Endothelial cell of umbilical vein (primary cell): ENCODE data around the gene ZNF423. TPM values are rescaled to one million over a fixed set of nuclear protein-coding genes. Genes with fewer than 3 reads are reported as not detected.

ENCODE experiments used
- BruUV-seq: library from RNA; stranded (reverse); fragments of 400-500 nt; replicated peaks from 2 replicates; lab custom pipeline; 2021; lab: Mats Ljungman, UMichigan
- CTCF ChIA-PET: fragments of 300-600, 350-600 bp; sonication (Branson Sonifier 250); formaldehyde crosslinking; loops from one replicate; lab custom pipeline; 2021; ENCODE audit warnings: antibody characterized with exemption, inconsistent platforms; lab: Charles Lee
- POLR2A ChIA-PET: fragments of 300-600, 350-600 bp; sonication (Branson Sonifier 250); formaldehyde crosslinking; loops from one replicate; lab custom pipeline; 2021; ENCODE audit warnings: antibody characterized with exemption, inconsistent platforms; lab: Charles Lee
- DNase-seq: peaks from one replicate; pipeline ENCODE4 v3.0.0-alpha.2; 2011; ENCODE audit warnings: low read depth, low spot score
- FAIRE-seq: peaks from 2 replicates; lab custom pipeline; 2011; peaks lifted over from hg19 to GRCh38; lab: Jason Lieb, UNC
- H2AFZ ChIP-seq: 2 replicates; pipeline ENCODE4 v1.6.0; 2012; ENCODE audit warnings: low read depth, low read length, control low read depth, inconsistent platforms
- H3K27ac ChIP-seq: 2 replicates; pipeline ENCODE4 v1.5.1; 2011; ENCODE audit warnings: low read depth, mild to moderate bottlenecking, control low read depth, low read length, moderate library complexity; ENCODE audit not compliant: insufficient read depth
- H3K27me3 ChIP-seq, 2 experiments: 2 replicates each; pipeline versions ENCODE4 v1.6.0 to v1.6.1; 2011; ENCODE audit warnings: low read length in 2 of 2, mixed read lengths in 1 of 2; ENCODE audit not compliant: control insufficient read depth in 2 of 2, insufficient read depth in 2 of 2
- H3K36me3 ChIP-seq, 2 experiments: 2 replicates in 1 of 2; 3 replicates in 1 of 2; pipeline ENCODE4 v1.5.1; 2011; ENCODE audit warnings: low read length in 2 of 2, mild to moderate bottlenecking in 1 of 2, moderate library complexity in 1 of 2; ENCODE audit not compliant: control insufficient read depth in 2 of 2, insufficient read depth in 2 of 2; ENCODE audit errors: extremely low read depth in 1 of 2
- H3K4me1 ChIP-seq: 3 replicates; pipeline ENCODE4 v1.5.1; 2011; ENCODE audit warnings: mild to moderate bottlenecking, low read length; ENCODE audit not compliant: control insufficient read depth, insufficient read depth; ENCODE audit errors: extremely low read depth
- H3K4me2 ChIP-seq: 2 replicates; pipeline ENCODE4 v1.6.1; 2011; ENCODE audit warnings: low read length, control low read depth, mixed read lengths; ENCODE audit not compliant: insufficient read depth
- H3K4me3 ChIP-seq, 3 experiments: fragments of 200-600 bp in 1 of 3; sonication (generic), shearing (Covaris generic) in 1 of 3; replicated peaks in 1 of 3; 2 replicates each; pipeline ENCODE4 v1.5.1; 2011 to 2016; ENCODE audit warnings: control low read depth in 3 of 3, low read length in 3 of 3, mild to moderate bottlenecking in 2 of 3, inconsistent platforms in 1 of 3, low read depth in 1 of 3, moderate library complexity in 1 of 3; ENCODE audit not compliant: insufficient read depth in 1 of 3
- H3K79me2 ChIP-seq: 2 replicates; pipeline ENCODE4 v1.6.0; 2012; ENCODE audit warnings: low read length, inconsistent platforms; ENCODE audit not compliant: control insufficient read depth, insufficient read depth
- H3K9ac ChIP-seq: replicated peaks from 2 replicates; pipeline ENCODE3; 2011; ENCODE audit warnings: low read length, control low read depth; ENCODE audit not compliant: insufficient read depth; ENCODE audit errors: extremely low read depth
- H3K9me1 ChIP-seq: replicated peaks from 3 replicates; pipeline ENCODE4 v1.6.0; 2011; ENCODE audit warnings: mild to moderate bottlenecking, low read length; ENCODE audit not compliant: control insufficient read depth, insufficient read depth; ENCODE audit errors: extremely low read depth
- H3K9me3 ChIP-seq: replicated peaks from 2 replicates; pipeline ENCODE4 v1.5.1; 2012; ENCODE audit warnings: low read length, inconsistent platforms; ENCODE audit not compliant: control insufficient read depth, insufficient read depth
- H4K20me1 ChIP-seq: replicated peaks from 2 replicates; pipeline ENCODE3; 2011; ENCODE audit warnings: mild to moderate bottlenecking, low read length; ENCODE audit not compliant: control insufficient read depth, insufficient read depth; ENCODE audit errors: extremely low read depth
- CTCF ChIP-seq, 2 donors: IDR thresholded peaks; 1 replicate in 1 of 2; 2 replicates in 1 of 2; pipeline ENCODE4 v1.5.1; 2011; ENCODE audit warnings: low read length in 2 of 2, mild to moderate bottlenecking in 2 of 2, moderate library complexity in 2 of 2, control low read depth in 1 of 2, inconsistent platforms in 1 of 2, low read depth in 1 of 2; ENCODE audit not compliant: insufficient read depth in 1 of 2; ENCODE audit errors: extremely low read depth in 1 of 2
- EZH2 ChIP-seq: IDR thresholded peaks from 2 replicates; pipeline ENCODE4 v1.6.1; 2012; ENCODE audit warnings: borderline replicate concordance, low read depth, mild to moderate bottlenecking, moderate library complexity, low read length, inconsistent platforms; ENCODE audit not compliant: severe bottlenecking
- FOS ChIP-seq: IDR thresholded peaks from 2 replicates; pipeline ENCODE4 v1.6.1; 2011; ENCODE audit warnings: mild to moderate bottlenecking, low read length, moderate library complexity, borderline replicate concordance; ENCODE audit not compliant: insufficient read depth
- GATA2 ChIP-seq: IDR thresholded peaks from 2 replicates; pipeline ENCODE4 v1.7.0; 2011; ENCODE audit warnings: low read depth, mild to moderate bottlenecking, moderate library complexity, mixed read lengths, low read length; ENCODE audit not compliant: insufficient read length, insufficient read depth
- JUN ChIP-seq: IDR thresholded peaks from 2 replicates; pipeline ENCODE4 v1.6.1; 2011; ENCODE audit warnings: borderline replicate concordance, low read depth; ENCODE audit not compliant: insufficient read length, insufficient read depth
- MAX ChIP-seq: IDR thresholded peaks from 2 replicates; pipeline ENCODE4 v1.6.1; 2011; ENCODE audit not compliant: insufficient read depth, insufficient read length
- MYC ChIP-seq: IDR thresholded peaks from one replicate; pipeline ENCODE4 v1.6.1; 2011; ENCODE audit warnings: mild to moderate bottlenecking, low read depth, low read length
- POLR2A ChIP-seq: IDR thresholded peaks from 2 replicates; pipeline ENCODE4 v1.6.1; 2012; ENCODE audit warnings: low read depth, mild to moderate bottlenecking, control low read depth, low read length
- POLR2AphosphoS5 ChIP-seq: IDR thresholded peaks from 2 replicates; pipeline ENCODE4 v1.6.1; 2012; ENCODE audit warnings: low read depth, mild to moderate bottlenecking, control low read depth, low read length, moderate library complexity; ENCODE audit not compliant: insufficient read depth
- dilution Hi-C: fragments of 300-500 bp; cut with MboI; formaldehyde crosslinking; loops from one replicate; pipeline ENCODE4 v1.15.0; 2019; ENCODE audit warnings: low sequenced_read_pairs; ENCODE audit not compliant: extremely low pct_ligation_motif_present
- intact Hi-C: fragments of 100-400 bp; cut with micrococcal nuclease; formaldehyde crosslinking; loops from one replicate; pipeline ENCODE4 v1.10.0; 2022
- polyA plus RNA-seq, 4 experiments: library from polyadenylated mRNA; depleted of rRNA in 3 of 4; stranded (reverse) in 3 of 4; unstranded in 1 of 4; fragments of >200 nt; gene quantifications; 2 replicates each; pipeline versions ENCODE4 v1.2.1 to v1.2.3, GENCODE V29; 2011 to 2012; ENCODE audit warnings: missing spikeins in 1 of 4
- total RNA-seq: library from RNA; stranded (reverse); gene quantifications from 2 replicates; pipeline ENCODE4 v1.2.3, GENCODE V29; 2021

Gene ZNF423
- total and polyA plus RNA-seq, 2 donors (not counting 3 experiments of a cell fraction or from before 2014, with no cell fraction given): 2.2 to 8.1 TPM

DNA sequence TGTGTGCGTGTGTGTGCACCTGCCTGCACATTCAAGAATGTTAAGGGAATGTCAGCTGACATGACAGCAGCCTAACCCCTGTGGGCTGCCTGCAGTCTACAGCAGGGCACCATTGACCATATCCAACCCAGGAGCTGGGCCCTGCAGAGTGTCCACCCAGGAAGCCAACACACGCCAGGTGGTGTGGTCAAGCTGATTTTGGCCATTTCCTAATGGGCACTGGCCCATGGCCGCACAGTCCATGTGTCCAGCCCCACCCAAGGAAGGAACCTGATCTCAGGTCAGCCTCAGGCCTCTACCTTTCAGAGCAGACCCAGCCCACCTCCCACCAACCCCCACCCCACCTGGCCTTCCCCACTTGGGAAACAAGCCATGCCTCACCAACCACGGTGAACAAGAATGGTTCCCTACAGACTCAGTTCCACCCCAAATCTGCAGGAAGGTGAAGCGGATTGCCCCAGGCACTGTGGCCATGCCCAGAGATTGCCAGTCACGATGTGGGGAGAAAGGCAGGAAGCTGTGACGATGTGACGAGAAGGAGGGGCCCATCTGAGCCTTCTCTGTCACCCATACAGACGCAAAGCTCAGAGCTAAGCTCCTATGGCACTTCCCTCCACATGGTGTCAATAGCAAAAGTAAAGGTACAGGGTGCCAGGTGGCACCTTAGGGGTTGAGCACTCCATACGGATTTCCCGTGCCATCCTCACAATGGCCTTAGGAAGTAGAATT is 77.5 kb downstream of the ZNF423 start:
- no peaks in the 10 kb centered on the region for H3K27me3 ChIP-seq
- dilution Hi-C loops: no loop called here
- intact Hi-C loops: no loop called here
- no peaks in the 10 kb centered on the region for H4K20me1 ChIP-seq
- CTCF ChIA-PET: no interaction called here
- POLR2A ChIA-PET: no interaction called here
- H3K9me1 ChIP-seq: no peaks in the 10 kb centered on the region
- H3K79me2 ChIP-seq: no peaks in the 10 kb centered on the region
- H3K9ac ChIP-seq: no peak overlapping the region
- no peak overlapping the region for H2AFZ ChIP-seq
- no peak overlapping the region for H3K27ac ChIP-seq
- H3K4me2 ChIP-seq: no peak overlapping the region
- peaks cover 2% of the 10 kb centered on the region for H3K4me1 ChIP-seq
- H3K4me3 ChIP-seq: no peak overlapping the region
- no peaks in the 10 kb centered on the region for H3K9me3 ChIP-seq
- no peak for FAIRE-seq
- DNase-seq: no peak
- BruUV-seq: no TSS peak
- TF ChIP-seq MAX: no peak
- TF ChIP-seq FOS: no peak
- TF ChIP-seq EZH2: no peak
- TF ChIP-seq POLR2A: no peak
- no peak for TF ChIP-seq JUN
- no peak for TF ChIP-seq CTCF (IDR thresholded peaks at IDR 0.05; ENCODE audit: extremely low read depth in 1 of 2, insufficient read depth in 1 of 2, low read depth in 1 of 2, low read length in 2 of 2)
- TF ChIP-seq MYC: no peak
- TF ChIP-seq POLR2AphosphoS5: no peak
- no peak for TF ChIP-seq GATA2
- H3K36me3 ChIP-seq: no peaks in the 10 kb centered on the region
